ENCODE results near the gene FREM2. TPM values are rescaled to one million over a fixed set of nuclear protein-coding genes. Genes with fewer than 3 reads are reported as not detected.

The FREM2 gene
- total and polyA plus RNA-seq, 2 donors (not counting 3 experiments of a cell fraction or from before 2014, with no cell fraction given): under 0.01 TPM; not detected in 1

GRCh38 chr13:38804536-38804935 lies 117.7 kb downstream of the FREM2 start:
- no peak overlapping the region for H3K4me2 ChIP-seq (ENCODE audit: insufficient read depth, low read length)
- H2AFZ ChIP-seq (ENCODE audit: low read depth, low read length): no peak overlapping the region
- ChIA-PET CTCF (no interaction called here), POLR2A (no interaction called here)
- H3K79me2 ChIP-seq (ENCODE audit: control insufficient read depth, insufficient read depth, low read length): no peaks in the 10 kb centered on the region
- no peak overlapping the region for H3K27ac ChIP-seq (ENCODE audit: insufficient read depth, low read depth, low read length)
- H3K9me3 ChIP-seq (replicated peaks; ENCODE audit: control insufficient read depth, insufficient read depth, low read length): no peaks in the 10 kb centered on the region
- no peaks in the 10 kb centered on the region for H4K20me1 ChIP-seq (replicated peaks; ENCODE audit: control insufficient read depth, extremely low read depth, insufficient read depth, low read length)
- TF ChIP-seq POLR2A (IDR thresholded peaks at IDR 0.05; ENCODE audit: low read depth, low read length) (no peak), JUN (IDR thresholded peaks at IDR 0.05; ENCODE audit: borderline replicate concordance, insufficient read depth, insufficient read length, low read depth) (no peak), POLR2AphosphoS5 (IDR thresholded peaks at IDR 0.05; ENCODE audit: insufficient read depth, low read depth, low read length) (no peak), MYC (IDR thresholded peaks at IDR 0.05; ENCODE audit: low read depth, low read length) (no peak), CTCF (IDR thresholded peaks at IDR 0.05; ENCODE audit: extremely low read depth in 1 of 2, insufficient read depth in 1 of 2, low read depth in 1 of 2, low read length in 2 of 2) (no peak), GATA2 (IDR thresholded peaks at IDR 0.05; ENCODE audit: insufficient read depth, insufficient read length, low read depth, low read length) (no peak), FOS (IDR thresholded peaks at IDR 0.05; ENCODE audit: borderline replicate concordance, insufficient read depth, low read length) (no peak), EZH2 (IDR thresholded peaks at IDR 0.05; ENCODE audit: borderline replicate concordance, low read depth, low read length, severe bottlenecking) (no peak)
- TF ChIP-seq, protein P1, sequence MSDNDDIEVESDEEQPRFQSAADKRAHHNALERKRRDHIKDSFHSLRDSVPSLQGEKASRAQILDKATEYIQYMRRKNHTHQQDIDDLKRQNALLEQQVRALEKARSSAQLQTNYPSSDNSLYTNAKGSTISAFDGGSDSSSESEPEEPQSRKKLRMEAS (IDR thresholded peaks at IDR 0.05; ENCODE audit: insufficient read depth, insufficient read length): no peak
- no peaks in the 10 kb centered on the region for H3K4me1 ChIP-seq (ENCODE audit: control insufficient read depth, extremely low read depth, insufficient read depth, low read length)
- H3K9ac ChIP-seq (replicated peaks; ENCODE audit: extremely low read depth, insufficient read depth, low read length): no peak overlapping the region
- H3K27me3 ChIP-seq (ENCODE audit: control insufficient read depth in 2 of 2, insufficient read depth in 2 of 2, low read length in 2 of 2): no peaks in the 10 kb centered on the region
- dilution Hi-C loops (cut with MboI; ENCODE audit: extremely low pct_ligation_motif_present, low sequenced_read_pairs) (no loop called here), intact Hi-C loops (cut with micrococcal nuclease) (no loop called here)
- FAIRE-seq (no peak), DNase-seq (ENCODE audit: low read depth, low spot score) (no peak)
- no peaks in the 10 kb centered on the region for H3K36me3 ChIP-seq (ENCODE audit: control insufficient read depth in 2 of 2, extremely low read depth in 1 of 2, insufficient read depth in 2 of 2, low read length in 2 of 2)
- H3K4me3 ChIP-seq (replicated peaks in 1 of 3; ENCODE audit: insufficient read depth in 1 of 3, low read depth in 1 of 3, low read length in 3 of 3): no peak overlapping the region
- BruUV-seq (replicated peaks): no TSS peak
- no peaks in the 10 kb centered on the region for H3K9me1 ChIP-seq (replicated peaks; ENCODE audit: control insufficient read depth, extremely low read depth, insufficient read depth, low read length)

Measured in endothelial cell of umbilical vein (primary cell).